GM20431 (cell line): Measurements from ENCODE around the gene NT5DC1.

Source experiments
- in situ Hi-C: fragments of 300-500 bp; cut with MseI, MboI; formaldehyde crosslinking; loops from one replicate; pipeline ENCODE4 v1.15.0; 2020; ENCODE audit warnings: low sequenced_read_pairs; ENCODE audit not compliant: unreplicated experiment

Gene NT5DC1

GRCh38 chr6:116221067-116221466 lies 120.4 kb downstream of the NT5DC1 start:
- in situ Hi-C loops, result no loop called here

GRCh38 chr6:116221911-116222310 lies 121.3 kb downstream of the NT5DC1 start:
- in situ Hi-C loops, result no loop called here

GRCh38 chr6:116223355-116223754 lies 122.7 kb downstream of the NT5DC1 start:
- in situ Hi-C loops, result no loop called here

- in situ Hi-C loops, result no loop called here
Measured at GRCh38 chr6:116229287-116229913, 128.7 kb downstream of the NT5DC1 start.

- in situ Hi-C loops, result no loop called here
Measured at GRCh38 chr6:116234689-116235088, 134.0 kb downstream of the NT5DC1 start.

- in situ Hi-C loops, result no loop called here
Measured at GRCh38 chr6:116238083-116238482, 137.4 kb downstream of the NT5DC1 start.

GRCh38 chr6:116239256-116239655 lies 138.6 kb downstream of the NT5DC1 start:
- in situ Hi-C loops, result no loop called here

GRCh38 chr6:116239856-116240255 lies 139.2 kb downstream of the NT5DC1 start:
- in situ Hi-C loops, result no loop called here

GRCh38 chr6:116244284-116244683 lies 143.6 kb downstream of the NT5DC1 start:
- in situ Hi-C loops, result no loop called here

- in situ Hi-C loops, result no loop called here
Measured at GRCh38 chr6:116246089-116246488, 145.4 kb downstream of the NT5DC1 start.

- in situ Hi-C loops, result no loop called here
Measured at GRCh38 chr6:116247285-116247684, 146.6 kb downstream of the NT5DC1 start.

- in situ Hi-C loops, result no loop called here
Measured at GRCh38 chr6:116248577-116248976, 147.9 kb downstream of the NT5DC1 start.

- in situ Hi-C loops, result no loop called here
Measured at GRCh38 chr6:116251568-116252384, 151.1 kb downstream of the NT5DC1 start.

- in situ Hi-C loops, result no loop called here
Measured at GRCh38 chr6:116253188-116253504, 152.5 kb downstream of the NT5DC1 start.

- in situ Hi-C loops, result no loop called here
Measured at GRCh38 chr6:116253505-116254296, 153.0 kb downstream of the NT5DC1 start, which contains the start of gene TSPYL4. Gene TSPYL4 (minus strand): TSS chr6:116254075. CDS start chr6:116254008, 67 bp downstream.

GRCh38 chr6:116254297-116255056 lies 153.8 kb downstream of the NT5DC1 start:
- in situ Hi-C loops, result no loop called here

- in situ Hi-C loops, result no loop called here
Measured at GRCh38 chr6:116255246-116255800, 154.7 kb downstream of the NT5DC1 start.

GRCh38 chr6:116256694-116257093 lies 156.0 kb downstream of the NT5DC1 start:
- in situ Hi-C loops, result no loop called here

- in situ Hi-C loops, result no loop called here
Measured at GRCh38 chr6:116258520-116258919, 157.9 kb downstream of the NT5DC1 start.

- in situ Hi-C loops, result no loop called here
Measured at GRCh38 chr6:116263353-116263752, 162.7 kb downstream of the NT5DC1 start.
